HG02642 (cell line): ENCODE measurements around the gene SLC6A12.

ENCODE experiments used
- ATAC-seq: cut with Tn5 transposase; IDR thresholded peaks from one replicate; pipeline ENCODE4 v1.9.1; 2021; ENCODE audit warnings: mild to moderate bottlenecking; ENCODE audit not compliant: unreplicated experiment, poor library complexity

Gene SLC6A12

DNA sequence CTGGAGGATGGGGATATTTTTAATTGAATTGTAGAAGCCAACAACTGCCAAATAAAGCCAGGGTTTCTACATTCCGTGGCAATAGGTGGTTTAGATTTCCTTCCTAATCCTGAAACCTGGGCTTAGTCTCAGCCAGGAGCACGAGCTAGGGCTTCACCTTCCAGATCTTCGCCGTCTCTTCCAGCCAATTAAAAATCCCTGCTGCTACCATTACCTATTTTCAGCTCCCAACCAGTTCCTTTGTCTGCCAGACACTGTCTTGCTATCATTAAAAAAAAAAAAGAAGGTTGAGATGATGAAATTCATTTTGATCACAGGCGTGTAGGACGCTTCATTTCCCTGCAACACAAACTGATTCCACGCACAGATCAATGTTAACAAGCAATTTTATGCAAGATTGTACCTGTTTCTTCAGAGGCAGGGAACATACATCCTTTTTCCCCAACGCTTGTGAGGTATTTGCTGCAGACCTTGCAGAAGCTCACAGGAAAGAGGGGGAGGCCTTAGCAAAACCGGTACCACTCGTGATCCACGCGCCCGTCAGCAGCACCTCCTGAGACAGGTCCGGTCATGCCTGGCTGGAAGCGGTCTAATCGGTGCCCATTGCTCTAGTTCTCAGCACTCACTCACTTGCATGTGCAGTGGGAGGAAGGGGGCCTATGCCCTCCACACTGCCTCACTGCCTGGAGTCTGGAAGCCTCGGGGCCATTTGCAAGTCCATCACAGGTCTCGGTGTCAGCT is 65.1 kb downstream of the SLC6A12 start:
- no peak for ATAC-seq

DNA sequence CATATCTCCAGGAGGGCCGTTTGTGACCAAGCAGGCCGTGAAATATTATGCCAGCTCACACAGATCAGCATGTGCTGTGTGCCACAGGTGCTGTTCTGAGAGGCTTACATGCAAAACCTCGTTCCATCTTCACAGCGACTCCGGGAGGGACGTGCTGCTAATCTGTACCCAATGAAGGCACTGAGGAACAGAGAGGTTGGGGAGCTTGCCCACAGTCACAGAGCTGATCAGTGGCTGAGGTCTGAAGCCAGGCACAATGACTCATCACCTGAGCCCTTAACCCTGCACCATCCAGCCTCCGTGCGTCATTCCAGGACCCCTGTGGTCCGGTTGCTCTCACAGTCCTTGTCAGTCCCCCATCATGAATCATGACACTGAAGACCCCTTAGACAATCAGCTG is 66.7 kb downstream of the SLC6A12 start:
- ATAC-seq, result no peak

DNA sequence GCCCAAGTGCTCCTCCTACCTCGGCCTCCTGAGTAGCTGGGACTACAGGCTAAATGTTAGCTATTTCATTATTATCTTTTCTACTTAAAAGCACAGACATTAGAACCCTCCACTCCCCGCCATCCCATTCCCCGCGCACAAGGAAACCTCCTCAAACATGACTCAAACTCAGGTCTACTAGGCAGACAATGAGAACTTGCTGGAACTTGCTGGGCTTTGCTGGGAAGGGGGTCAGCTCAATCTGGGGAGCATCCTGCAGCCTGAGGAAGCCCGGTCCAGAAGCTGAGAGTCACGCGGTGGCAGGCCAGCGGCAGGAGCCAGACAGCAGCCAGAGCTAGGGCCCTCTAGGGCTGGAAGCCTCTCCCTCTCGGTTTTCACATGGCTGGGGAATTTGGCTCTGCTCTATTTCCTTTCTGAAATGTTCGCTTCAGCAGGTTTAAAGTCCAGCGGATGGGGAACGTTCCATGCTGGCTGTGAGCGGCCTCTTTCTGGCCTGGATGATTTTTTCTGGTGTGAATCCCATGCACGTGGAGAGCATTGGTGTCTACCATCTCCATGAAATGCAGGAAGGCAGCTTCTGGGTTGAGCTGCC is 68.5 kb downstream of the SLC6A12 start:
- ATAC-seq, result no peak

DNA sequence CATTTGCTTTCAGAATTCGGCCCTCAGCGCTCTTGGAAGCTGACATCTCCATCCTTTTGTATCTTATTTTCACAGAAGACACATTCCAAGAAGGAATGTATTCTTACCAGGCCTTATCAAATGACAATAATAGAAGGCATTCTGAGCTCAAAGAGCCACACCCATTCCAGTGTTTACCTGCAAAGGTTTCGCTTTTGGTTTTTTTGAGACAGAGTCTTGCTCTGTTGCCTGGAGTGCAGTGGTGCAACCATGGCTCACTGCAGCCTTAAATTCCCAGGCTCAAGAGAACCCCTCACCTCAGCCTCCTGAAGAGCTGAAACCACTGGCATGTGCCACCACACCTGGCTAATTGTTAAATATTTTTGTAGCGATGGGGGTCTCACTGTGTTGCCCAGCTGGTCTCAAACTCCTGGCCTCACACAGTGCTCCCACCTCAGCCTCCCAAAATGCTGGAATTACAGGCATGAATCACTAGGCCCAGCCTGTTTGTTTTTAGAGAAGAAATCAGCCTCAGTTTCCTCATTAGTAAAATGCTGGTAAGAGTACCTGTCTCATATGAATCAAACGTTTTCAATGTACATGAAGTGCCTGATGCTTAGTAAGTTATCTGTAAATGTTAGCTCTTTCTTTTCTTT is 69.2 kb downstream of the SLC6A12 start:
- ATAC-seq, result no peak

DNA sequence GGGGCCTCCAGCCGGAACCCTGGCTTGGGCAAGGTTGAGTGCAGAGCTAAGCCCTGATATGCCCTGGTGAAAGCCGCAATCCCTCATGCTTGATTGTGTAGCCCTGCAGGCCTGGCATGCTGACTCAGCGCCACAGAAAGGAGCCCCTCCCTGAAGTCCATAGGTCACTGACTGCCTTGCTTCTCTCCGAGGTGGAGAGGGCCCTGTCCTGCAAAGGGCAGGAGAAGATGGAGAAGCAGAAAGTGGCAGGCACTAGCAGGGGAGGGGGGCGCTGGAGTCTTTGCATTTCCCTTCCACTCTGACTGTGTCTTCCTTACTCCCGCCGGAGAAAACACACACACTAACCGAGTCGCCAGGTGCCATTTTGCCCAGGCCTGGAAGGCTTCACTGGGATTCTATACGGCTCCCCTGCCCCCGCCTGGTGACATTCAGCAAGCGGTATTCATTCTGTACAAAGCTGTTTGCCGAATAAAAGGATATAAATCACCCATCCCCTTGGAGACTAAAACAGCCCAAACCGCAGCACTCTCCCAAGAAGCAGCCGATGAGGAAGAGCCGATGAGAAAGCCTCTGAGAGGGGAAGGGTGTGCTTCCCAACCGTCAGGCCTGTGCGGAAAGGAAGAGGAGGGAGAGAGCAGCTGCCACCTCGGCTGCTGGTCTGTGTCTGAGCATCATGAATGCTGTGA is 69.8 kb downstream of the SLC6A12 start:
- no peak for ATAC-seq

DNA sequence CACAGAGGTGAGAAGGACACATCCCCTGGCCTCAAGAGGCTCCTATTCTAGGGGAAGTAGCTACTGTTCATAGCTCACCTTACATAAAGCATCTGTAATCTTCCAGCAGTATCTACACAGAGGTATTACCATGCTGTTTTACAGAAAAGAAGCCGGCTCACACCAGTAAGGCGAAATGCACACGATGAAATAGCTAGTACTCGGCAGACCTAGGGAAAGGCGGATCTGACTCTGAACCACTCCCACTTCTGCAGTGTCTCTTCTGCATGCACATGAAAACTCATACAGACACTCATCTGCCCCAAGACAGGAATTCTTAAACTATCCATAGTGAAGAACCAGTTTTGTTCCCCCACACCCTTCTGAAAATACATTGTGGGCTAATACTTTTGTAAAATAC is 73.8 kb downstream of the SLC6A12 start:
- no peak for ATAC-seq
